Skin epidermis (tissue), 12 donors: ENCODE data around the gene MS4A2.
"Not testable (repeated sequence)": the region's sequence is repeated elsewhere in the genome, so short reads cannot be mapped to it uniquely, and the experiment has no call there.

Experiments
- H3K27ac ChIP-seq, 21 experiments: fragments of 200-600 bp; sonication (generic) in 11 of 21; one replicate each; pipeline ENCODE4 v1.5.0; 2020; ENCODE audit warnings: mild to moderate bottlenecking in 3 of 21, inconsistent platforms in 2 of 21, moderate library complexity in 2 of 21
- H3K4me3 ChIP-seq, 7 experiments: fragments of 200-600 bp; sonication (generic) in 2 of 7; one replicate each; pipeline ENCODE4 v1.5.0; 2020; ENCODE audit warnings: inconsistent platforms in 2 of 7, mild to moderate bottlenecking in 2 of 7, moderate library complexity in 1 of 7

MS4A2 gene

DNA sequence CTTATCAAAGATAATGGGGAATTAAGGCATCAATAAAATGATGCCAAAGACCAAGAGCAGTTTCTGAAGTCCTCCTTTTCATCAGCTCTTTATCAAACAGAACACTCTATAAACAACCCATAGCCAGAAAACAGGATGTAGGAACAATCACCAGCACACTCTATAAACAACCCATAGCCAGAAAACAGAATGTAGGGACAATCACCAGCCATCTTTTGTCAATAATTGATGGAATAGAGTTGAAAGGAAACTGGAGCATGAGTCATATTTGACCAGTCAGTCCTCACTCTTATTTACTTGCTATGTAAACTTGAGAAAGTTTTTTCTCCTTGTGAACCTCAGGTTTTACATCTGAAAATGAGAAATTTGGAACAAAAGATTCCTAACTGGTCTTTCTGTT is 10.0 kb downstream of the MS4A2 start:
- Histone ChIP-seq H3K27ac (no peak overlapping the region), H3K4me3 (no peak overlapping the region)

DNA sequence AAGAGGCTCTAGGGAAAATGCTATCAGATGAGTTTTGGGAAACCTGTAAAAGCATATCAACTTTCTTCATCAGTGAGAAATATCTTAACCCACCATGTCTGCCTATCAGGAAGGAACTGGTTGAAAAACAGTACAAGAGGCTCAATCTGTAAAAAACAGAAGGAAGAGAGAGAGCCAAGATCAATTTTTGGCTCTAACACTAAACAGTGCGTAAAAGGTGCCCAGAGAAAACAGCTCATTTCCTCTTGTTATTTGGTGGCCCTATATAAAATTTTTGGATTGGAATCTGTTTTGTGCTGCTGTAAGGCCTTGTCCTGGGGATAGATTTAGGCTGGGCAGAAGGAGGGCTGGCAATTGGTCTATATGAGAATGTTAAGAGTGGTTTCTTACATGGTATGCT is 12.1 kb downstream of the MS4A2 start:
- H3K27ac ChIP-seq = no peak overlapping the region
- H3K4me3 ChIP-seq = no peak overlapping the region

DNA sequence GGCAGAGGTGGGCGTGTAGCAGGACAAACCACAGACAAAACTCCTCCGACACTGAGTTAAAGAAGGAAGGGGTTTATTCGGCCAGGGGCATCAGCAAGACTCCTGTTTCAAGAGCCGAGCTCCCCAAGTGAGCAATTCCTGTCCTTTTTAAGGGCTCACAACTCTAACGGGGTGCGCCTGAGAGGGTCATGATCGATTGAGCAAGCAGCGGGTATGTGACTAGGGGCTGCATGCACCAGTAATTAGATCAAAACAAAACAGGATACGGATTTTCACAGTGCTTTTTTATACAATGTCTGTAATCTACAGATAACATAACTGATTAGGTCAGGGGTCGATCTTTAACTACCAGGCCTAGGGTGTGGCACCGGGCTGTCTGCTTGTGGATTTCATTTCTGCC is 12.9 kb downstream of the MS4A2 start:
- H3K4me3 ChIP-seq, H3K27ac ChIP-seq: not testable (repeated sequence)

DNA sequence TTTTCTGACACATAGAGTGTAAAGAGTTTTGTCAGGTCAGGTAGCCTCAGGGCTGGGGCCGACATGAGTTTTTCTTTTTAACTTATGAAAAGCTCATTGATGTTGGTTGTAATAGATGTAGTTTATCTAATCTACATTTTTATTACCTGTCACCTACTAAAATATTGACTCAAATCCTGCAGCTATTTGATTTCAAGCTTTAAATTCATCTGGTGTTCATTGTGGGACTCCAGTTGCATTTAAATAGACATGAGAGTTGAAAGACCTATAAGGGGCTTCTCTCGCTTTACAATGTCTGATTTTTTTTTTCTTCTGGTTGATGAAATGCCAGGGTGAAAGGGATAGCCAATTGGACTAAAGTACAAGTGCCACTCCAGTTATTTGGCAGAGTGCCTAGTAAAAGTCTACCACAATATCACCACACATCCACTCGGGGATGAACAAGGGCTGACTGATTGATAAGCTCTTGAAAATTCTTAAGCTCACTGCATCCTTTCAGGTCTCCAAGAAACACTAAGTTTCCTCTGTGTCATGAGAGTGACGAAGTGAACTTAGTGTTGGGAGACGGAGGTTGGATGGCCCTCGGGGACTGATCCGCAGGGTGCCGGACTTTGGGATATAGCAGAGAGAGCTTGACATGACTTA is 16.1 kb downstream of the MS4A2 start:
- H3K4me3 ChIP-seq, H3K27ac ChIP-seq: not testable (repeated sequence)

DNA sequence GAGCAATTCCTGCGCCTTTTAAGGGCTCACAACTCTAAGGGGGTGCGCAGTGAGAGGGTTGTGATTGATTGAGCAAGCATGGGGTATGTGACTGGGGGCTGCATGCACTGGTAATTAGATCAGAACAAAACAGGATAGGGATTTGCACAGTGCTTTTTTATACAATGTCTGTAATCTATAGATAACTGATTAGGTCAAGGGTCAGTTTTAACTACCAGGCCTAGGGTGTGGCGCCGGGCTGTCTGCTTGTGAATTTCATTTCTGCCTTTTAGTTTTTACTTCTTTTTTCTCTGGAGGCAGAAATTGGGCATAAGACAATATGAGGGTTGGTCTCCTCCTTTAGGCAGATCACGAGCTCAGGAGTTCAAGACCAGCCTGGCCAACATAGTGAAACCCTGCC is 20.2 kb downstream of the MS4A2 start:
- H3K27ac ChIP-seq, H3K4me3 ChIP-seq: not testable (repeated sequence)

DNA sequence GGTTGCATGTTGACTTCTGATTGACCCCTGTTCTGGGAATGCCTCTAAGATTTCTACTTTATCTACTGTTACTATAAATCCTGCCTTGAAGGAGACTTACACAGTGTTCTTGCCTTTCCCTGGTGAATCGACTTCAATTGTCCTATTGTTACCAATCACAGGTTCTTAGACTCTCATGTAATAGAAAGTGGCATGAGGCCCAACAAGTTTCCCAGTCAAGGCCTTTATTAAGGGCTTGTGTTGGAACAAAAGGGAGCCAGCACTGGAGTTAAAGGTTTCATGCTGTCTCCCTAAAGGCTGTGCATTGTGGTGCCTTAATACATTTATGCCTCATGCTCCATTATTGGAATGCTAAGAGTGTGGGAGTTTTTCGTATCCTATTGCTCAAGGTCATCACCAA is 23.3 kb downstream of the MS4A2 start:
- Histone ChIP-seq H3K4me3 (no peak overlapping the region), H3K27ac (no peak overlapping the region)

DNA sequence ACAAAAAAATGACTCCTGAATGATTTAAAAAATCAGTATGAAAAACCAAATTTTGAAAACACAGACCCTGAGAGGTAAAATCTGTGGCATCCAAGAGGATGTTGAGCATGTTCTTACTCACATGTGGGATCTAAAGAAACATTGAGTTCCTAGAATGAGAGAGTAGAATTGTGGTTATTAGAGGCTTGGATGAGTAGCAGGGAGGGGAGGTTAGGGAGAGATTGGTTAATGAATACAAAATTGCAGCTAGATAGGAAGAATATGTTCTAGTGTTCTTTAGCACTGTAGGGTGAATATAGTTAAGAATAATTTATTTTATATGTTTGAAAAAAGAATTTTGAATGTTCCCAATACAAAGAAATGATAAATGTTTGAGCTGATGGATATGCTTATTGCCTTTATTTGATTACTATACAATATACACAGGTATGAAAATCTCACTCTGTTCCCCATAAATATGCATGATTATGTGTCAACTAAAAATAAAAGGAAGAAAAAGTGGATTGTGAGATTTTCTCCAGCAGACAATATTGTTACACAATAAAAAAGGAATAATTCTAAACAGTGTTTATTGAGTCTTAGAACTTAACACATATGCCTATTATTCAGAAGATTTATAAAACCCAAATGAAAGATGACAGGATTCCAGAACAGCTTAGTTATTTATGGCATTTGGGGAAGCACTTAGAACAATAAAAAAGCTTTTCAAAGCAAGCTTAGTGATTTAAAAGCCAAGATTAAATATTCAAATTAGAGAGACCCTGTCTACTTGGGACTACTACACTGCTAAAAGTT is 28.7 kb downstream of the MS4A2 start:
- Histone ChIP-seq H3K4me3 (no peak overlapping the region), H3K27ac (no peak overlapping the region)

DNA sequence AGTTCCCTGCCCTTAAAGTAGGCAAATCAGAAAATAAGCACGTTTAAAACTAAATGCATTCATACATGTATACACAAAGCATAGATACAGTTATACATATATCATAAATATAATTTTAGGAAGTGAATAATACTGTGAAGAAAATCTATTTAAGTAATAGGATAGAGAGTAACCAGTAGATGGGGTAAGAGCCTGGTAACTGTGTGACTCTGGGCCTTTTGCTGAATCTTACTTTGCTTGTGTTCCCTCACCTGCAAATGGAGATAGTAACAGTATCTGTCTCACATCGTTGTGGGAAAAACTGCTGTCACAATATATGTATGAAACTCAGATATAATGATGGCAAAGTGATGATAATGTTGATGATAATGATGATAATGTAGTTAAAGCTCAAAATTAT is 29.9 kb downstream of the MS4A2 start:
- Histone ChIP-seq H3K27ac (no peak overlapping the region), H3K4me3 (no peak overlapping the region)

DNA sequence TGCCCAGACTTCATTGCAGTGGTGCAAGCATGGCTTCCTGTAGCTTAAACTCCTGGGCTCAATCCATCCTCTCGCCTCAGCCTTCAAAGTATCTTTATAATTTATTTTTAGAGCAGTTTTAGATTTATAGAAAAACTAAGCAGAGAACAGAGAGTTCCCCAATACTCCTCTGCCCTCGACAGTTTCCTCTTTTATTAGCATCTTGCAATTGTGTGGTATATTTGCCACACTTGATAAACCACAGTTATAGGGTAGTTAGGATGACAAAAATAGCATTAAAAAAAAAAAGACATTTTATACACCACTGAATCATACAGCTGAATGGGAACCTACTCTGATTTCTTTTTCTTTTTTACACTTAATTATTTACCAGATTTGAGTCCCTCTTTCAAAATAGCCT is 31.2 kb downstream of the MS4A2 start:
- Histone ChIP-seq H3K27ac (no peak overlapping the region), H3K4me3 (no peak overlapping the region)

DNA sequence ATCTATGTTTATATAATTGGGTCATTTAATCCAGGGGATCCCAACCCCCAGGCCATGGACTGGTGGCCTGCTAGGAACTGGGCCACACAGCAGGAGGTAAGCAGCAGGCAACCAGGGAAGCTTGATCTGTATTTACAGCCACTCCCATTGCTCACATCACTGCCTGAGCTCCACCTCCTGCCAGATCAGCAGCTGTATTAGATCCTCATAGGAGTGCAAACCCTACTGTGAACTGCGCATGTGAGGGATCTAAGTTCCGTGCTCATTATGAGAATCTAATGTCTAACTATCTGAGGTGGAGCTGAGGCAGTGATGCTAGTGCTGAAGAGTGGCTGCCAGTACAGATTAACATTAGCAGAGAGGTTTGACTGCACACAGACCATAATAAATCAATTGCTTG is 32.8 kb downstream of the MS4A2 start:
- H3K27ac ChIP-seq = no peak overlapping the region
- no peak overlapping the region for H3K4me3 ChIP-seq

DNA sequence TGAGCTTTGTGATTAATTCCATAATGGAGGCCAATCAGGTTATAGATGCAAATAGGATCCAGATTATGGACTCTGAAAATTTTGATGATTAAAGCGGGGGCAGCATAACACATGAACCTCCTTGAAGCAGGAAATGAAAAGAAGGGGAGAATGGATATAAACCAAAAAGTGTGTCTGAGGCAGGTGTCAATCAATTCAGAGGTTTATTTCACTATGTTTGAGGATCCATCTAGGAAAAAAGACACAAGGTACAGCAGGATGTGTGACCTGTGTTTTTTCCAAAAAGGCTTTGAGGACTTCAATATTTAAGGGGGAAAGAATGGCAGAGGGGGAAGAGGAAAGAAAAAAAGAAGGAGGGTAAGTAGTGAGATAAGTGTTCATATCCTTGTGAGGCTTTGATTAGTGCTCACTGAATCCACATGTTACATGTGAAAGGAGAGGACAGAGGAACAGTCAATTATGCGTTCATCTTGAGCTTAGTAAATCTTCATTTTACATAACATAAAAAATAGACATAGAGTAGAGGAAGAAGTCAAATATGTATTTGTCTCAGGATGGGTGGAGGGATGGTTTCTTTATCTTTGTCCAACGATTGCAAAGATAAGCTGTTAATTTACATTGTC is 34.1 kb downstream of the MS4A2 start:
- no peak overlapping the region for H3K27ac ChIP-seq
- no peak overlapping the region for H3K4me3 ChIP-seq

DNA sequence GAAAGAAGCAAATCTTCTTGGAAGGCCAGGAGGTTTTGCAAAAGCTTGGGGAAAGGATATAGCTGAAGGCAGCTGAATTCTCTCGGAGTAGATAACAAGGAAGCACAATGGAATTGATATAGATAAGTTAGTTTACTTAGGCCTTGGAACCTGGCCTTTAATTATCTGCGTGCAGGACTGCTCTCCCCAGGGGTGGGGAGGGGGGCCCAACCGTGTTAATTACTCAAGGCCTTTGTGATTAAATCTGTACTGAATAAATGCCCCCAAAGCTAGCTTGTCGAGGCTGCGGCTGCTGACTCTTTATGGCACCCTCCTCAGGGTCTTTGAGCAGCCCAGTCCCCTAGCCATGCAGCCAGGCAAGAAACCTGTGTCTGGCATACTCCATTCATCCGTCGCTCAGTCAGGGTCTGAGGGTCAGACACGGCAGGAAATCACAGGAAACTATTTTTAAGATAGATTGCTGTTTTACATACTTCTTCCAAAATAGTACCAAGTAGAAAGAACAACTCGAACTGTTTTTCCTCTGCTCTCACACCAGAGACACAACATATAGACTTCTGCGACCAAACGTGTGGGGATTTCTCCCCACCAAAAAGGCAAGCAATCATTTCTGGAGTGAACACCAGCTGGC is 36.5 kb downstream of the MS4A2 start:
- Histone ChIP-seq H3K4me3 (no peak overlapping the region), H3K27ac (no peak overlapping the region)

DNA sequence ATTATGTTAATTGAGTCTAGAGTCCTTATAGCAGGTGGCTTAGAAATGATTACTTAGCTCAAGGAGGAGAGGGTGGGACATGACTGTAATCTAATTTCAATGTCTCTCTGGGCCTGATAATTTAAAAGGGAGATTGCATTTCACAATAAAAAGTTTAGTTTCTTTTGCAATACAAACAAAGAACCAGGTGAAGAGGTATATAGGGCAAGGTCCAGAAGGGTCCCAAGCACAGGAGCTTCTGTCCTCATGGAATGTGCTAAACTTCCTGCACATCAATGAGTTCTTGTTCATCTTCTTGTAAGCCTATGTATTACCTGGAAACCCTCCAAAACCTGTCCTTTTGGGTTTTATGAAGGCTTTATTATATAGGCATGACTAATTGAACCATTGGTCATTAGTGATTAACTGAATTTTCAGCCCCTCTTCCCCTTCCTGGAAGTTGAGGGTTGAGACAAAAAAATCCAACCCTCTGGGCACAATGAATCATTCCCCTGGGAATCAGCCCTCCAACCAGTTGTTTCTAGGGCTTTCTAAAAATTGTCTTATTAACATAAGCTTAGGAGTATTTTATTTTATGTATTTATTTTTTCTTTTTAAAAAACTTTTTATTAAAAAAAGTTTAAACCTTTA is 37.6 kb downstream of the MS4A2 start:
- Histone ChIP-seq H3K4me3 (no peak overlapping the region), H3K27ac (no peak overlapping the region)

DNA sequence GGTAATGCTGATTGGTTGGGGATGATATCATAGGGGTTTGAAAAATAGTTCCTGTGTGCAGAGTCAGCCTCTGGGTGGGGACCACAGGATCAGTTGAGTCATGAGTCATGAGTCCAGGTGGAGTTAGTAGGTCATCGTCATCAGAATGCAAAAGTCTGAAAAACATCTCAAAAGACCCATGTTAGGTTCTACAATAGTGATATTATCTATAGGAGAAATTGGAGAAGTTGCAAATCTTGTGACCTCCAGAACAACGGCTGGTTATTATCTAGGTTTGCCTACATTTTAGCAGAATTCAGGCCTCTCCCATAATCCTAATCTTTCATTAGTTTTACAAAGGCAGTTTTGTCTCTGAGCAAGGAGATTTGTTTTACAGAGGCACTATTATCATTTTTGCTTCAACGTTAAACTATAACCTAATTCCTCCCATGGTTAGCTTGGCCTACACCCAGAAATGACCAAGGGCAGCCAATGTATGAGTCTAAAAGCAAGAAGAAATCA is 38.9 kb downstream of the MS4A2 start:
- no peak overlapping the region for H3K27ac ChIP-seq
- H3K4me3 ChIP-seq = no peak overlapping the region

DNA sequence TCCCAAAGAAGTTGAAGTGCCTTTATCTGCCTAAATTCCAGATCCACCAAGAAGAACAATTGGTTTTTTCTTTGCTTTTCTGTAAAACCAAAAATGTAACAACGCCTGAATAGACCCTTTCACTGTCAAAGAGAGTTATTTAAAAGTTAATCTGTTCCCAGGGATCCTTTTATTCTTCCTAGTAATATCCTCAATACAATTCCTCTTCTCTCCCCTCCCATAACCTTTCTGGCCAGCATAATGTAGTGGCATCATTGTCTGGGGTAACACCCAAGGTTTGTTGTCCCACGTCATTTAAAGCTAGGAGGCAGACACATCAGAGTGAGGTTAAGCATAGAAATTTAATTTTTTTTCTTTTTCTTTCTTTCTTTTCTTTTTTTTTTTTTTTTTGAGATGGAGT is 39.9 kb downstream of the MS4A2 start:
- Histone ChIP-seq H3K27ac (no peak overlapping the region), H3K4me3 (no peak overlapping the region)

DNA sequence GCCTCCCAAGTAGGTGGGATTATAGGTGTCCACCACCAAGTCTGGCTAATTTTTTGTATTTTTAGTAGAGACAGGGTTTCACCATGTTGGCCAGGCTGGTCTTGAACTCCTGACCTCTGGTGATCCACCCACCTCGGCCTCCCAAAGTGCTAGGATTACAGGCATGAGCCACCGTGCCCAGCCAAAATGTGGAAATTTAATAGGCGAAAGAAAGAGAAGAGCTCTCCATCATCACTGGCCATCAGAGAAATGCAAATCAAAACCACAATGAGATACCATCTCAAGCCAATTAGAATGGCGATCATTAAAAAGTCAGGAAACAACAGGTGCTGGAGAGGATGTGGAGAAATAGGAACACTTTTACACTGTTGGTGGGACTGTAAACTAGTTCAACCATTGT is 40.4 kb downstream of the MS4A2 start:
- H3K27ac ChIP-seq, H3K4me3 ChIP-seq: not testable (repeated sequence)

DNA sequence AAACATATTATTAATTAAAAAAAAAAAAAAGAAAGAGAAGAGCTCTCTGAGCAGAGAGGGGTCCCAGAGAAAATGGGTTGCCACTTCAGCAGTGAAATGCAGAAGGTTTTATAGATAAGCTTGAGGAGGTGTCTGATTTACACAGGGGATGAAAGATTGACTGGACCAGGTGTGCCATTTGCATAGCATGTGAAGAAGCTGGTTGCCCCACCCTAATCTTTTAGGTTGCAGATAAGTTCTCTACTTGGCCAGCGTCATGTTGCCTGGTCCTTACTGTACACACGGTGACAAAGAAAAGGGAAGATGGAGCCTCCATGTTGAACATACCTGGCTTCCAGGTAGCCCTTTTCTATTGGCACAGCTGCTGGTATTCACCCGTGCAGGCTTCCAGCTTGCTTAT is 41.4 kb downstream of the MS4A2 start:
- no peak overlapping the region for H3K27ac ChIP-seq
- H3K4me3 ChIP-seq = no peak overlapping the region

DNA sequence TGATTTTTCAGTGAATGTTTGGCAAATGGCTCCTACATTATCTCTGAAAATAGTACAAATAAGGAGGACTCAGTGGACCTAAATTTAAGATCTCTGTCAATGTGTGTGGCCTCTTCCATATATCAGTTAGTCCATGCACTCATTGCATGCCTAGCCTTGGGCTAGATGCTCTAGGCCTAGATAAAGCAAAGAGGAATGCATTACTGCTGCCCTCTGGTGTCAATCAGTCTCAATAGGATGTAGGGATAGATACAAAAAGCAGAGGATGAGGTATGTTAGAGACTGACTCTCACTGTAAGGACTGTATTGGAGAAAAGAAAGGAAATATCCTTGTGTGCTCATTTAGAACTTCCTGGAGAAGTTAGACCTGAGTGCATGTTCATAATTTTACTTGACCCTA is 42.0 kb downstream of the MS4A2 start:
- Histone ChIP-seq H3K4me3 (no peak overlapping the region), H3K27ac (no peak overlapping the region)

DNA sequence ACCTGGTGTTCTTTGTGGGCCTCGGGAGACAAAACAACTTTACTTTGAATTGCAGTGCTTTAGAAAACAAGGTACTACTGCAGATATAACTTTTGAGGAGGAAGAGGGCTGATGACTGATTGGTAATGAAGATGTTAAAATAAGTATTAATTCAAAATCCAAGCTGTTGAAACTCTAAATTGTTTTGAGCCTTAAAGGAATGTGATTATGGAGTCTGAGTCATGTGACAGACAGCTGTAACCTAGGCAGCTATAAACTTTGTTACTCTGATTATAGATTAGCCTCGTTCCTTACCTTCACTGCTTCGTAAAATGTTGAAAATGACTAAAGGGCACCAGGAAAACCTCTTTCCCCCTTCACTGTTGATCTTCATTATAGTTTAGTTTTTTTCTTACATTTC is 43.4 kb downstream of the MS4A2 start:
- Histone ChIP-seq H3K4me3 (no peak overlapping the region), H3K27ac (no peak overlapping the region)

DNA sequence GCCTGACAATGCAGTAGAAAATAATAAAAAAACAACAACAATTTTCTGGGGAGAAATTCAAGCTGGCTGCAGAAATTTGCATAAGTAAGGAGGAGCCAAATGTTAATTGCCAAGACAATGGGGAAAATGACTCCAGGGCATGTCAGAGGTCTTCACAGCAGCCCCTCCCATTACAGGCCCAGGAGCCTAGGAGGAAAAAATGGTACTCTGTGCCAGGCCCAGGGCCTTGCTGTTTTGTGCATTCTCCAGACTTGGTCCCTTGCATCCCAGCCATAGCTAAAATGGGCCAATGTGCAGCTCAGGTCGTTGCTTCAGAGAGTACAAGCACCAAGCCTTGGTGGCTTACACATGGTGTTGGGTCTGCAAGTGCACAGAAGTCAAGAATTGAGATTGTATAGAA is 45.5 kb downstream of the MS4A2 start:
- Histone ChIP-seq H3K27ac (no peak overlapping the region), H3K4me3 (no peak overlapping the region)
